ENCODE results near the gene SLC29A3.

DNA sequence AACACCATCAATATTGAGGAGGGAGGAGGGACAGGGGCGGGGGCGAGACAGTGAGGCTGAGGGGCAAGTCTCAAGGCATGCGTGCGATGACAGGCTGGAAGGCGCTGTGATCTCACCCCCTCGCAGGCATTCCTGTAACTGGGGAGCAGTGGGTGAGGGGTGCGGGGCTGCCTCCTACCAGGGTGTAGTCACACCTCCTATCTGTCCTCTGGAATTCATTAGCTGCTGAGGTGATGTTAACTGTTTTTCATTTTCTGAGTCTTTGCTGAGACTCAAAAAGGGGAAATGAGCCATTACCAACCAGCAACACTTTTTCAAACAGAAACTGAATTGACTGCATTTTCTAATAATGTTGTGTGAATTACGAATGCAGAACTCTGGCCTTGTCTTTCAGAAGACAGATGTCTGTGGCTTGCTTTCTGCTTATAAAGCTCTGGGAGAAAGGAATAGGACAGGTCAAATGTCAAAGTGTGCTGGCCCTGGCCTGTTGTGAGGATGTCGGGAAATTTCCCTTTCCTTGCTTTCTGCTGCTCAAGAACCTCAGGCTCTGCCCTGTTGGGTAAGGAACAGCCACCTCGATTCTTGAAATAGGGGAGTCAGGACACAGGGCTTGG, 53.9 kb downstream of the SLC29A3 start:
- no peak for TF ChIP-seq EZH2 (IDR thresholded peaks at IDR 0.05; ENCODE audit: low read length, missing control alignments)
- TF ChIP-seq, protein P1, sequence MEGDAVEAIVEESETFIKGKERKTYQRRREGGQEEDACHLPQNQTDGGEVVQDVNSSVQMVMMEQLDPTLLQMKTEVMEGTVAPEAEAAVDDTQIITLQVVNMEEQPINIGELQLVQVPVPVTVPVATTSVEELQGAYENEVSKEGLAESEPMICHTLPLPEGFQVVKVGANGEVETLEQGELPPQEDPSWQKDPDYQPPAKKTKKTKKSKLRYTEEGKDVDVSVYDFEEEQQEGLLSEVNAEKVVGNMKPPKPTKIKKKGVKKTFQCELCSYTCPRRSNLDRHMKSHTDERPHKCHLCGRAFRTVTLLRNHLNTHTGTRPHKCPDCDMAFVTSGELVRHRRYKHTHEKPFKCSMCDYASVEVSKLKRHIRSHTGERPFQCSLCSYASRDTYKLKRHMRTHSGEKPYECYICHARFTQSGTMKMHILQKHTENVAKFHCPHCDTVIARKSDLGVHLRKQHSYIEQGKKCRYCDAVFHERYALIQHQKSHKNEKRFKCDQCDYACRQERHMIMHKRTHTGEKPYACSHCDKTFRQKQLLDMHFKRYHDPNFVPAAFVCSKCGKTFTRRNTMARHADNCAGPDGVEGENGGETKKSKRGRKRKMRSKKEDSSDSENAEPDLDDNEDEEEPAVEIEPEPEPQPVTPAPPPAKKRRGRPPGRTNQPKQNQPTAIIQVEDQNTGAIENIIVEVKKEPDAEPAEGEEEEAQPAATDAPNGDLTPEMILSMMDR (conservative IDR thresholded peaks at IDR 0.05 in 1 of 2, IDR thresholded peaks at IDR 0.05 in 1 of 2; ENCODE audit: low read depth in 1 of 2, low read length in 2 of 2) = no peak
